KMS-11 (cell line): ENCODE data around the gene TMPRSS12.
"Not testable (repeated sequence)": the region's sequence is repeated elsewhere in the genome, so short reads cannot be mapped to it uniquely, and the experiment has no call there.

Experiments used
- H2AFZ ChIP-seq: fragments of 200-600 bp; sonication (generic); 2 replicates; pipeline ENCODE4 v1.6.1; 2016; ENCODE audit warnings: antibody characterized with exemption, mixed run types, low read depth
- H3K27ac ChIP-seq: fragments of 200-600 bp; sonication (generic); 2 replicates; pipeline ENCODE4 v1.6.1; 2016; ENCODE audit warnings: mild to moderate bottlenecking, mixed run types
- H3K27me3 ChIP-seq: fragments of 200-600 bp; sonication (generic); 2 replicates; pipeline ENCODE4 v1.6.1; 2017; ENCODE audit warnings: mild to moderate bottlenecking, low read depth, mixed run types, moderate library complexity; ENCODE audit not compliant: insufficient read depth
- H3K36me3 ChIP-seq: fragments of 200-600 bp; sonication (generic); 2 replicates; pipeline ENCODE4 v1.6.1; 2017; ENCODE audit warnings: mild to moderate bottlenecking, mixed run types; ENCODE audit not compliant: insufficient read depth
- H3K4me1 ChIP-seq: fragments of 200-600 bp; sonication (generic); 2 replicates; pipeline ENCODE4 v1.6.1; 2016; ENCODE audit warnings: mild to moderate bottlenecking, low read depth, mixed run types; ENCODE audit not compliant: poor library complexity, severe bottlenecking
- H3K4me2 ChIP-seq: fragments of 200-600 bp; sonication (generic); 2 replicates; pipeline ENCODE4 v1.7.0; 2016; ENCODE audit warnings: mild to moderate bottlenecking, mixed run types
- H3K4me3 ChIP-seq: fragments of 200-600 bp; sonication (generic); IDR thresholded peaks from 2 replicates; pipeline ENCODE4 v1.6.1; 2017; ENCODE audit warnings: low read depth, low read length, mixed read lengths; ENCODE audit not compliant: insufficient read depth
- H3K79me2 ChIP-seq: fragments of 200-600 bp; sonication (generic); 2 replicates; pipeline ENCODE4 v1.6.1; 2016; ENCODE audit warnings: low read depth, mixed run types; ENCODE audit not compliant: insufficient read depth
- H3K9ac ChIP-seq: fragments of 200-600 bp; sonication (generic); 2 replicates; pipeline ENCODE4 v1.6.1; 2016; ENCODE audit warnings: mild to moderate bottlenecking, mixed run types
- H4K20me1 ChIP-seq: fragments of 200-600 bp; sonication (generic); 2 replicates; pipeline ENCODE4 v1.6.1; 2016; ENCODE audit warnings: mild to moderate bottlenecking, mixed run types; ENCODE audit not compliant: insufficient read depth
- TF ChIP-seq, protein P1 (sequence below): fragments of 200-600 bp; sonication (generic); conservative IDR thresholded peaks from 2 replicates; pipeline ENCODE4 v1.6.1; 2017; ENCODE audit warnings: low read depth, mild to moderate bottlenecking, antibody characterized with exemption, low read length, moderate library complexity, mixed read lengths

TMPRSS12 gene

GRCh38 chr12:50887191-50887590 lies 44.5 kb downstream of the TMPRSS12 start:
- Histone ChIP-seq H3K36me3 (no peaks in the 10 kb centered on the region; the same call in 1 of the 2 replicates), H3K4me1 (peaks cover 62% of the 10 kb centered on the region), H4K20me1 (no peaks in the 10 kb centered on the region), H3K4me3 (no peak overlapping the region), H3K79me2 (no peaks in the 10 kb centered on the region), H3K27ac (peak overlapping the region; percentile 25), H3K4me2 (peak overlapping the region; percentile 95), H3K9ac (no peak overlapping the region), H2AFZ (peak overlapping the region; percentile 31; the same call in 1 of the 2 replicates), H3K27me3 (no peaks in the 10 kb centered on the region)
- TF ChIP-seq, protein P1, sequence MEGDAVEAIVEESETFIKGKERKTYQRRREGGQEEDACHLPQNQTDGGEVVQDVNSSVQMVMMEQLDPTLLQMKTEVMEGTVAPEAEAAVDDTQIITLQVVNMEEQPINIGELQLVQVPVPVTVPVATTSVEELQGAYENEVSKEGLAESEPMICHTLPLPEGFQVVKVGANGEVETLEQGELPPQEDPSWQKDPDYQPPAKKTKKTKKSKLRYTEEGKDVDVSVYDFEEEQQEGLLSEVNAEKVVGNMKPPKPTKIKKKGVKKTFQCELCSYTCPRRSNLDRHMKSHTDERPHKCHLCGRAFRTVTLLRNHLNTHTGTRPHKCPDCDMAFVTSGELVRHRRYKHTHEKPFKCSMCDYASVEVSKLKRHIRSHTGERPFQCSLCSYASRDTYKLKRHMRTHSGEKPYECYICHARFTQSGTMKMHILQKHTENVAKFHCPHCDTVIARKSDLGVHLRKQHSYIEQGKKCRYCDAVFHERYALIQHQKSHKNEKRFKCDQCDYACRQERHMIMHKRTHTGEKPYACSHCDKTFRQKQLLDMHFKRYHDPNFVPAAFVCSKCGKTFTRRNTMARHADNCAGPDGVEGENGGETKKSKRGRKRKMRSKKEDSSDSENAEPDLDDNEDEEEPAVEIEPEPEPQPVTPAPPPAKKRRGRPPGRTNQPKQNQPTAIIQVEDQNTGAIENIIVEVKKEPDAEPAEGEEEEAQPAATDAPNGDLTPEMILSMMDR = no peak

GRCh38 chr12:50888666-50889065 lies 45.9 kb downstream of the TMPRSS12 start:
- no peak overlapping the region for H3K9ac ChIP-seq
- H3K27me3 ChIP-seq = no peaks in the 10 kb centered on the region
- no peaks in the 10 kb centered on the region for H3K79me2 ChIP-seq
- H3K27ac ChIP-seq = no peak overlapping the region
- TF ChIP-seq, protein P1 = no peak
- H2AFZ ChIP-seq = no peak overlapping the region
- H3K4me1 ChIP-seq = peaks cover 74% of the 10 kb centered on the region
- no peaks in the 10 kb centered on the region; the same call in 1 of the 2 replicates for H3K36me3 ChIP-seq
- H4K20me1 ChIP-seq = no peaks in the 10 kb centered on the region
- no peak overlapping the region for H3K4me3 ChIP-seq
- 0 out of 2 replicates have a peak overlapping the region, but pooled peaks have one; percentile 23 for H3K4me2 ChIP-seq

- TF ChIP-seq, protein P1 = no peak
- H3K79me2 ChIP-seq = no peaks in the 10 kb centered on the region
- H3K4me3 ChIP-seq = no peak overlapping the region
- peak overlapping the region; percentile 59 for H3K4me2 ChIP-seq
- peaks cover 43% of the 10 kb centered on the region for H3K4me1 ChIP-seq
- no peak overlapping the region for H2AFZ ChIP-seq
- H4K20me1 ChIP-seq = no peaks in the 10 kb centered on the region
- no peak overlapping the region for H3K27ac ChIP-seq
- no peaks in the 10 kb centered on the region for H3K27me3 ChIP-seq
- no peak overlapping the region for H3K9ac ChIP-seq
- H3K36me3 ChIP-seq = no peaks in the 10 kb centered on the region
These were observed 51.5 kb downstream of the TMPRSS12 start for GRCh38 chr12:50894241-50894640.

DNA sequence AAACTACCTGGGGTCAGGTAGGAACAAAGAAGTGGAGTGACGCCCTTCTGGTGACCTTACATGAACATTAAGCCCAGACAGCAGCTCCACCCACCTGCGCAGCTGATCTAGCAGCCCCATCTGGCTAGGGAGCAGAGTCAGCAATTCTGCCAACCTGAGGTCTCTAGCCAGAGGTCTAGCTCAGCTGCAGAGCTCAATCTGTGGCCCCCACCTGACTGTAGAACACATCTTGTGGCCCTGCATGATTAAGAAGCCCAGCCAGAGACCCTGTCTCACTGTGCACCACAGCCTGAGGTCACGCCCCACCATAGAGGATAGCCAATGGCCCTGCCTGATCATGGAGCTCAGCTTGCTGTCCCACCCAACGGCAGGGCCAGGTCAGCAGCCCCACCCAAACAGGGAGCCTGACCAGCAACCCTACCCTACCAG lies 59.0 kb downstream of the TMPRSS12 start:
- TF ChIP-seq, protein P1 = no peak
- H3K4me3 ChIP-seq = no peak overlapping the region
- H2AFZ ChIP-seq = peak overlapping the region; percentile 34; the same call in 1 of the 2 replicates
- peaks cover 27% of the 10 kb centered on the region for H3K4me1 ChIP-seq
- H3K27ac ChIP-seq = peak overlapping the region; percentile 15; the same call in 1 of the 2 replicates
- peak overlapping the region; percentile 69 for H3K4me2 ChIP-seq
- H4K20me1 ChIP-seq = no peaks in the 10 kb centered on the region
- no peaks in the 10 kb centered on the region for H3K79me2 ChIP-seq
- H3K9ac ChIP-seq = no peak overlapping the region
- no peaks in the 10 kb centered on the region for H3K27me3 ChIP-seq
- no peaks in the 10 kb centered on the region for H3K36me3 ChIP-seq

- not testable (repeated sequence) for H3K4me2 ChIP-seq, H3K36me3 ChIP-seq, H3K79me2 ChIP-seq, H3K27me3 ChIP-seq, H2AFZ ChIP-seq, H3K4me3 ChIP-seq, H3K4me1 ChIP-seq, H3K27ac ChIP-seq, H3K9ac ChIP-seq, H4K20me1 ChIP-seq
These were observed 65.8 kb downstream of the TMPRSS12 start for GRCh38 chr12:50908479-50908878.

GRCh38 chr12:50912361-50912760 lies 69.6 kb downstream of the TMPRSS12 start:
- not testable (repeated sequence) for H3K4me2 ChIP-seq, H3K27me3 ChIP-seq, H3K4me1 ChIP-seq, H3K27ac ChIP-seq, H2AFZ ChIP-seq, H3K9ac ChIP-seq, H3K4me3 ChIP-seq, H3K79me2 ChIP-seq, H3K36me3 ChIP-seq, H4K20me1 ChIP-seq
